ENCODE results near the gene XPO4.

The XPO4 gene

GRCh38 chr13:20799726-20800416, 102.7 kb downstream of the XPO4 start:
- in situ Hi-C loops (cut with MboI; ENCODE audit: low pct_unique_long_range_greater_than_20kb, low sequenced_read_pairs, unreplicated experiment), result no loop called here
- TF ChIP-seq CTCF (IDR thresholded peaks at IDR 0.05; ENCODE audit: extremely low read depth, insufficient read depth, missing control alignments), result no peak
- no peak for DNase-seq (ENCODE audit: low spot score)

GRCh38 chr13:20798027-20798426, 104.5 kb downstream of the XPO4 start:
- DNase-seq (ENCODE audit: low spot score), result peak; percentile 11
- no peak for TF ChIP-seq CTCF (IDR thresholded peaks at IDR 0.05; ENCODE audit: extremely low read depth, insufficient read depth, missing control alignments)
- in situ Hi-C loops (cut with MboI; ENCODE audit: low pct_unique_long_range_greater_than_20kb, low sequenced_read_pairs, unreplicated experiment), result no loop called here

GRCh38 chr13:20796791-20797508, 105.6 kb downstream of the XPO4 start:
- no peak for DNase-seq (ENCODE audit: low spot score)
- in situ Hi-C loops (cut with MboI; ENCODE audit: low pct_unique_long_range_greater_than_20kb, low sequenced_read_pairs, unreplicated experiment), result no loop called here
- TF ChIP-seq CTCF (IDR thresholded peaks at IDR 0.05; ENCODE audit: extremely low read depth, insufficient read depth, missing control alignments), result no peak

- no peak for TF ChIP-seq CTCF (IDR thresholded peaks at IDR 0.05; ENCODE audit: extremely low read depth, insufficient read depth, missing control alignments)
- no peak for DNase-seq (ENCODE audit: low spot score)
- in situ Hi-C loops (cut with MboI; ENCODE audit: low pct_unique_long_range_greater_than_20kb, low sequenced_read_pairs, unreplicated experiment), result no loop called here
These were observed 112.9 kb downstream of the XPO4 start for GRCh38 chr13:20789665-20790064.

- TF ChIP-seq CTCF (IDR thresholded peaks at IDR 0.05; ENCODE audit: extremely low read depth, insufficient read depth, missing control alignments), result no peak
- in situ Hi-C loops (cut with MboI; ENCODE audit: low pct_unique_long_range_greater_than_20kb, low sequenced_read_pairs, unreplicated experiment), result no loop called here
These were observed 114.2 kb downstream of the XPO4 start for GRCh38 chr13:20788312-20788711.

GRCh38 chr13:20787180-20787579, 115.4 kb downstream of the XPO4 start:
- in situ Hi-C loops (cut with MboI; ENCODE audit: low pct_unique_long_range_greater_than_20kb, low sequenced_read_pairs, unreplicated experiment), result no loop called here
- TF ChIP-seq CTCF (IDR thresholded peaks at IDR 0.05; ENCODE audit: extremely low read depth, insufficient read depth, missing control alignments), result no peak
- no peak for DNase-seq (ENCODE audit: low spot score)

More at GRCh38 chr13:20788312-20788711, 114.2 kb downstream of the XPO4 start:
- DNase-seq (ENCODE audit: low spot score), result no peak

Data from GM13977 (cell line).